Hematopoietic multipotent progenitor cell (in vitro differentiated cells): ENCODE results near the gene RTCB. TPM values are rescaled to one million over a fixed set of nuclear protein-coding genes. Genes with fewer than 3 reads are reported as not detected.
"Not testable (repeated sequence)": the region's sequence is repeated elsewhere in the genome, so short reads cannot be mapped to it uniquely, and the experiment has no call there.

Source experiments
- DNase-seq, 3 donors: peaks; one replicate each; pipeline ENCODE4 v3.0.0-alpha.2; 2011 to 2015; ENCODE audit warnings: low read depth in 2 of 3, low spot score in 2 of 3
- total RNA-seq: library from RNA; depleted of rRNA; stranded (reverse); fragments of >200 nt; gene quantifications from one replicate; pipeline ENCODE4 v1.2.3, GENCODE V29; 2012

RTCB gene
- total RNA-seq, 1 donor = 77.0 TPM

GRCh38 chr22:32395107-32395506 is 16.9 kb downstream of the RTCB start:
- DNase-seq = no peak

- DNase-seq = peak in 2 of 3 donors; percentile 14 to 37
Measured at GRCh38 chr22:32389685-32390084, 22.4 kb downstream of the RTCB start.

- no peak for DNase-seq
Measured at GRCh38 chr22:32385681-32386080, 26.4 kb downstream of the RTCB start.

- DNase-seq = no peak
Measured at GRCh38 chr22:32380991-32381390, 31.1 kb downstream of the RTCB start.

GRCh38 chr22:32378707-32379272 is 33.3 kb downstream of the RTCB start:
- DNase-seq = peak in 2 of 3 donors; percentile 20 to 28

- DNase-seq = no peak
Measured at GRCh38 chr22:32376681-32377080, 35.4 kb downstream of the RTCB start.

- DNase-seq = no peak
Measured at GRCh38 chr22:32375678-32376450, 36.2 kb downstream of the RTCB start.

- DNase-seq = no peak
Measured at GRCh38 chr22:32364210-32364609, 47.8 kb downstream of the RTCB start.

- no peak for DNase-seq
Measured at GRCh38 chr22:32361257-32361656, 50.8 kb downstream of the RTCB start.

GRCh38 chr22:32360096-32360495 is 52.0 kb downstream of the RTCB start:
- DNase-seq = not testable (repeated sequence)

- DNase-seq = not testable (repeated sequence)
Measured at GRCh38 chr22:32357567-32357966, 54.5 kb downstream of the RTCB start, which contains the start of gene RFPL3. Gene RFPL3, plus strand, starts transcription at chr22:32357867. Its CDS starts 205 bp downstream, at chr22:32358072.

GRCh38 chr22:32355760-32356159 is 56.3 kb downstream of the RTCB start:
- no peak for DNase-seq

GRCh38 chr22:32354360-32355351 is 57.4 kb downstream of the RTCB start:
- DNase-seq = no peak

GRCh38 chr22:32353840-32354239 is 58.2 kb downstream of the RTCB start:
- DNase-seq = no peak

- no peak for DNase-seq
Measured at GRCh38 chr22:32353292-32353691, 58.8 kb downstream of the RTCB start.

- no peak for DNase-seq
Measured at GRCh38 chr22:32352681-32353080, 59.4 kb downstream of the RTCB start.

GRCh38 chr22:32351875-32352274 is 60.2 kb downstream of the RTCB start:
- not testable (repeated sequence) for DNase-seq

GRCh38 chr22:32348031-32348611 is 63.9 kb downstream of the RTCB start:
- DNase-seq = no peak

GRCh38 chr22:32343941-32344340 is 68.1 kb downstream of the RTCB start:
- DNase-seq = no peak

- DNase-seq = no peak
Measured at GRCh38 chr22:32342977-32343376, 69.1 kb downstream of the RTCB start.
